GM18868 (cell line): ENCODE data around the gene L3MBTL1.

Source experiments
- ATAC-seq: cut with Tn5 transposase; IDR thresholded peaks from one replicate; pipeline ENCODE4 v1.9.1; 2021; ENCODE audit warnings: mild to moderate bottlenecking, moderate library complexity; ENCODE audit not compliant: unreplicated experiment

The L3MBTL1 gene

DNA sequence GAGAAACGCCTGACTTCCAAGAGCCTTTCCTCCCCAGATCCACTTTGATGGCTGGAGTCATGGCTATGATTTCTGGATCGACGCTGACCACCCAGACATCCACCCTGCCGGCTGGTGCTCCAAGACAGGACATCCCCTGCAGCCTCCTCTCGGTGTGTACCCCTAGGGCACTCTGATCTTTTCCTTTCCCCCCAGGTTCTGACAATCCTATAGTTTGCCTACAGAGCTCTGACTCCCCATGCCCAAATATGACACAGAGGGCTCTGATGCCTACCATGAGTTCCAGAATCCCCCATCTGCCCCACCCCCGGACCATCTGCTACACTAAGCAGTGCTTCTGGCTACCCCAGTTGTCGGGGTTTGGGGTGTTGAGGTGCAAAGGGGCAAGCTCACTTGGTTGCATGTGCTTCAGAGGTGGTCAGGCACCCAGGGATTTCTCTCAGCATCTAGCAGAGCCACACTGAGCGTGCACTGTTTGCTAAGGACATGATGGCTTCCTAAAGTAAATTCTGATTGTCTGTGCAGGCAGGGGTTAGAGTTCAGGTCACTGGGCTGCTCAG lies 27.4 kb downstream of the L3MBTL1 start:
- no peak for ATAC-seq

DNA sequence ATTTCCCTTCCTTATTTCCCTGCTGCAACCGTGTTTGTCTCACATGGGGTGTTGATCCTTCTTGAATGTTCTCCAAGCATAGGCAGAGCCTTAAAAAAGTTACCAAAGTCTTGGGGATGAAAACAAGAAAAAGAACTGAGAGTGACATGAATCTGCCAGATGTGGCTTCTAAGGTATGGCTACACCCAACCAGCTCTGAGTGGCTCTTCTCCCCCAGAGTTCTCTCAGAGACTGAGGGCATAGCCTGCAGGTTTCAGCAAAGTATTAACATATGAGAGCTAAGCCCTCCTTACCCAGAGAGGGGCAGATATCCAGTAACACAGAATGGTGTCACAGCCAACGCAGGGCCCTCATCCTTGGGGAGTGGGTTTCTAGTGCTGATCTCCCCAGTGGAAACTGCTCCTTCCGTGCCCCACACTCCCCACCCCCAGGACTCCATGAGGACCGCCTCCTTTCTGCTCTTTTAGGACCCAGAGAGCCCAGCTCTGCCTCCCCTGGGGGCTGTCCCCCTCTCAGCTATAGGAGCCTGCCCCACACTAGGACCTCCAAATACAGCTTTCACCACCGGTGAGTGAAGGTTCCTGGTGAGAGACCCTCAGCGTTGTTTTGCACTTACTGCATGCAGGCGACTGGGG lies 28.0 kb downstream of the L3MBTL1 start:
- no peak for ATAC-seq

DNA sequence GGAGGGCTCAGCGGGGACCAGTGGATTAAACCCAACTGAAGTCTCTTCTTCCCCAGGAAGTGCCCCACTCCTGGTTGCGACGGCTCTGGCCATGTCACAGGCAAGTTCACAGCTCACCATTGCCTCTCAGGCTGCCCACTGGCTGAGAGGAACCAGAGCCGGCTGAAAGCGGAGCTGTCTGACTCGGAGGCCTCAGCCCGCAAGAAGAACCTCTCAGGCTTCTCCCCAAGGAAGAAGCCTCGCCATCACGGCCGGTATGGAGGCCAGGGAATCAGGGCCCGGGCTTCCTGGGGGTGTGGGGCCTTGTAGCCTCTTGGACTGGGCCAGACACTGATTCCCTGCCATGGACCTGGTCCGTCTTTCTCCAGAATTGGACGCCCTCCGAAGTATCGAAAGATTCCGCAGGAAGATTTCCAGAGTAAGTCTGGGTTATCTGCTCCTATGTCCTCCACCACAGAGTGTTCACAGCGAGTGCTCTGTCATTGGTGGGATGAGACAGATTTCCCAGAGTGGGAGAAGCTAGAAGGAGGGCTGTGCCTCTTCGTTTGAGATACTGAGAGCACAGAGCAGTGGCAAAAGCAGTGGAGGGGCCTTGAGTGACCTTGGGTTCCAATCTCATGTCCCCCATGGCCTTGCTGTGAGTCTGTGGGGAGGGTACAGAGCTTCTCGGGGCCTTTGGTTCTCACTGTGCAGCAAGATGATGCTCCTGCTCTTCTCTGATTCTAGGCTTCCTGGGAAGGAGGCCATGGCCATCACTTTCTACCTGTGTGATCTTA lies 28.7 kb downstream of the L3MBTL1 start:
- ATAC-seq, result no peak

DNA sequence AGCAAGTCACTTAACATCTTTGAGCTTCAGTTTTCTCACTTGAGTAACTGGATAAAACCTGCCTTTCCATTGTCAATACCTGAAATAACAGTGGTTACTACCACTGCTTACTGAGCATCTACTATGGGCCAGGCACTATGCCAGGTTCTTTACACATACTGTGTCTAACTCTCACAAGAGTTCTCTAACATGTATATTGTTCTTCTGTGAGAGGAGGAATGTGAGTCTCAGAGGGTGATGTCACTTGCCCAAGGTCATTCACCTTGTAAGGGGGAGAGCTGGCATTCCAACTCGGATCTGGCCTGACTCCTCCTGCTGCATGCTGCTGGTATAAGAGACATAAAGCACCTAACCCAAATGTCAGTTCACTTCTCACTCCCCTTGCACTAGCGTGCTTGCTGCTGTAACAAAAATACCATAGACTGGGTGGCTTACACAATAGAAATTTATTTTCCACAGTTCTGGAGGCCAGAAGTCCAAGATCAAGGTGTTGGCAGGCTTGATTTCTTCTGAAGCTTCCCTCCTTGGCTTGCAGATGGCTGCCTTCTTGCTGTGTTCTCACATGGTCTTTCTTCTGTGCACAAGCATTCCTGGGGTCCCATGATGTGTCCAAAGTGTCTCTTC lies 29.4 kb downstream of the L3MBTL1 start:
- ATAC-seq, result no peak

DNA sequence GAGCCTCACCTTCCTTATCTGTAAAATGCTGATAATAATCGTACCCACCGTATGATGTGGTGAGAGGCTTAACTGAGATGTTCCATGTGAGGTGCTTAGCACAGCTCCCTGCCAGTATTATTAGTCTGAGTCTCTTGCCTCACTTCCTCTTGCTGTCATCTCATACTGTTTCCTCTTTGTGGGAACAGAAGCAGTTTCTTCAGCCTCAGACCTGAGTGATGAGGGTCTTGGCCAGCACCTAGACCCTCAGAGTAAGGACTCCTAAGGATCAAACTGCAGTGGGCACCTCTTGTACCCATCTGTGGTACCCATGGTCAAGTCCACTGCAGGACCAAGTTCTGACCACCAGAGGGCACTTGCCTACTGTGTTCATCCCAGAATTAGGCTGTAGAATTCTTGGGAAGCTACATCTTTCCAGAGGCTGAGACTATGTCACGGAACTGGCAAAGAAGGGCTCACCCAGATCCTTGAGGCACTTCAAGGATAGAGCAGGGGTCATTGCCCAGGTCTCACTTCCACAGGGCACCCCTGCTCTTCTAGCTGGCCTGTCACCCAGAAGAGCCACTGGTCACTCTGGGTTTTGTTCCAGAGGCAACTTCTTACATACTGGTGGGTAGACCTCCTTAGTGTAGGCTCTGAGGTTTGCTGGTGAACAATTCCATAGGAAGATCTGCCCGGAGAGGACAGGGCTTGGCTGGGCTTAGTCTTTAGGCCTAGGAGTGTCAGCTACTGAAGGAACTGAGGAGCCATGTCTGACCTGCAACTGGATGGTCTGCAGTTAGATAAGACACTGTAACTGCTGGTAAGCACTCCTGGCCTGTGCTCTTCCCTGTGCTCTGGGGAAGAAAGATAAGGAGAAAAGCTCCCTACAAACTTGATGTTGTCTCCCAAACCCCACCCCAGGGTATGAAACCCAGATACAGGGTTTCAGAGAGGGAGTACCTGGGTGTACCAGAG lies 30.7 kb downstream of the L3MBTL1 start:
- no peak for ATAC-seq

DNA sequence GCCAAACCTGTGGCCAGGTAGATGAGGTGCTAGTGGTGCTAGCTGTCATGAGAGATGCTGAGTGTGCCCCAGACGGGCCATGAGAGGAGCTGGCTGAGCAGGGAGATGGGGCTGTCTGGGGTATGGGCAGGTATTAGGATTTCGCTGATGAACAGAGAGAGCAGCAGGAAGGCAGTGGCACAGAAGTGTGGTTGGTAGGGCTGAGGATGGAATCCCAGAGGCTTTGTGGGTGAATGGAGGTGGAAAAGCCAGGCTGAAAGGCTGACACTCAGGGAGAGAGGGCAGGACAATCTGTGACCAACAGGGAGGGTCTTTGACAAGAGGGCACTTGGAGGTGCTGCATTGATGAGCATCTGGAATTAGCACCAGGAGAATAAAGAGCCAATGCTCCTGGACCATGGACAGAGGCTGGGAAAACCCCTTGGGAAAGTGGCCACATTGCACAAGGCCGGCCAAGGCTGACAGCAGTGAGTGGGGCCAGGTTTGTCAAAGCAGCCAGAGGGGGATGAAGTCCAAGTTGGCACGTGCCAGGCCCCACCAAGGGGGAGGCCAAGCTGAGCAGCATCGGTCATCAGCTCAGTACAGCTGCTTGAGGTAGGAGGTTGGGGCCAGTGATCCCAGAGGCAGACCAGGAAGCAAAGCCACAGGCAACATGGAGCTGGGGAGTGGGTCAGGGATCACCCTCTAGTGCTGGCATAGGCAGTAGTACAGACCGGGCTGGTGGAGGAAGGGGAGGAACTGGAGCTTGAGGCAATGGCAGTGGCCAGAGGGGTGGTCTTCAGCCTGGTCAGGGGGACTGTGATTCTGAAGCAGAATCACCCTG lies 31.6 kb downstream of the L3MBTL1 start:
- ATAC-seq, result no peak

DNA sequence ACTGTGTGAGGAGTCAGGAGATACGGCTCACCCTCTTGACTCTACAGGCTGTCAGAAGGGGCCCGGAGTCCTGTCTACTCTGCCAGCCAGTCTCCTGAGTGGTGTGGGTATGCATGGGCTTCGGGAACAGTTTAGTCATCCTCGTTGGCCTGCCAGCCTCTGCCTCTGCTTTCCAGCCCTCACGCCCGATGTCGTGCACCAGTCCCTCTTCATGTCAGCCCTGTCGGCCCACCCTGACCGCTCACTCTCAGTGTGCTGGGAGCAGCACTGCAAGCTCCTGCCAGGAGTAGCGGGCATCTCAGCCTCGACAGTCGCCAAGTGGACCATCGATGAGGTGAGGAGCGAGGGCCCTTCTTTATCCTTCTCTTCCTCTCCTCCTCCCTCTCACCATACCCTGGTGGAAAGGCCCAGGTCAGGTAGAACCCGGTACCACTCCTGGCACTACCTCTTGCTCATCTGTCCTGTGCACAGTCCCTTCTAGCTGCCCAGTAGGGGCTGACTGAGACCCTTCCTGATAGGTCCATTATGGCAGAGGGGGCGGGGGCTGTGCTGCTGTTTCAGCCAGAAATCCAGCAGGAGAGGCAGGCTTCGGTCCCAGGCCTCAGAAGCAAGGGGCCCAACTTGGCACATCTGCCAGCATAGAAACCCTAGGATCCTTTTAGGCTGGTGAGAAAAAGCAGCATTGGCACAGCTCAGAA lies 32.6 kb downstream of the L3MBTL1 start:
- ATAC-seq, result no peak

DNA sequence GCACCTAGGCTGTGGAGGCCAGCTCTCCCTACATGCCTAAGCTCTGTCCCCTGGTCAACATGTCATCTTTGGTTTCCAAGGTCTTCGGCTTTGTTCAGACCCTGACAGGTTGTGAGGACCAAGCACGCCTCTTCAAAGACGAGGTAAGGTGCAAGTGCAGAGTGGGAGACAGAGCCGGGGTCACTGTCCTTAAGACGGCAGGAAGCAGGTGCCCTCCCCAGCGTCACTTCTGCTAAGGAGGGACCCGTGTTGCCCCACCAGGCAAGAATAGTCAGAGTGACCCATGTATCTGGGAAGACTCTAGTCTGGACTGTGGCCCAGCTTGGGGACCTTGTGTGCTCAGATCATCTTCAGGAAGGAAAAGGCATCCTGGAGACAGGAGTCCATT lies 33.2 kb downstream of the L3MBTL1 start:
- ATAC-seq, result no peak

DNA sequence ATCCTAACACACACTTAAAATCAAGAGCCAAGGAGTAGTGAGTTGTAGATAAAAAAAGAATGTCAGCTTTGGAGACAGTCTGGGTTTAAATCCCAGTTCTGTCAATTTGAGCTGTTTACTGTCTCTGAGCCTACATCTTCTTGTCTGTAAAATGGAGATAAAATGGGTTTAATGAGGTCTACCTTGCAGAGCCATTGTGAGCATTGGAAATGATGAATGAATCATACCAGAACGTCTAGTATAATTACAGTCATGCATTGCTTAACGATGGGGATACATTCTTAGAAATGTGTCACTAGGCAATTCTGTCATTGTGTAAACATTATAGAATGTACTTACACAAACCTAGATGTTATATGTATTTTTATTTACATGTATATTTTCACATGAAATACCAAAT lies 33.7 kb downstream of the L3MBTL1 start:
- no peak for ATAC-seq

DNA sequence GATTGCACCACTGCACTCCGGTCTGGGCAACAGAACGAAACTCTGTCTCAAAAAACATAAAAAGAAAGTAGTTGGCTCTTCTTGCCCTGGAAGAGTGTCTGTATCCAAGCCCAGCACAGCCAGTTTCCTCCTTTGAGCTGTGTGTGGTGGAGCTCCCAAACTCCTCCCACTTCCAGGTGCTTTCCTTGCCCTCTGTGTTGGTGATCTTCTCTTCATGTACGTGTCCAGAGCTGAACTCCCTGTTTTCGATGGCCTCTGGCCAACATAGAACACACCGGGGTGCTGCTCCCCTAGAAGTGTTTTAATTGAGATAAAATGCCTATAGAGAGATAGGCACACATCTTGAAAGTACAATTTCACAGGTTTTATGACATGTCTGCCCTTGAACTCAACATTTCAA lies 34.7 kb downstream of the L3MBTL1 start:
- no peak for ATAC-seq

DNA sequence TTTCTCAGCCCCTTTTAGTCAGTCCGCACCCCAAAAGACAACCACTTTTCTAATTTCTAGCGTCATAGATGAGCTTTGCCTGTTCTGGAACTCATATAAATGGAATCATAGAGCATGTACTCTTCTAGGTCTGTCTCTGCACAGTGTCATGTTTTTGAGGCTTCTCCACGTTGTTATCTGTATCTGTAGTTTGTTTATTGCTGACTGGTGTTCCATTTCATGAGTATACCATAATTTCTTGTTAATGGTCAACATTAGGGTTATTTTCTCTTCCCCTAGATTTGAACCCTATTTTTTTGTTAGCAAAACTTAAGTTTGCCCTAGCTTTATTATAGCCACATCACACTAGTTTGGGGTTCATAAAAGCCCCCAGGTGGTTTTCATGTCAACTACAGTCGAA lies 35.2 kb downstream of the L3MBTL1 start:
- no peak for ATAC-seq

DNA sequence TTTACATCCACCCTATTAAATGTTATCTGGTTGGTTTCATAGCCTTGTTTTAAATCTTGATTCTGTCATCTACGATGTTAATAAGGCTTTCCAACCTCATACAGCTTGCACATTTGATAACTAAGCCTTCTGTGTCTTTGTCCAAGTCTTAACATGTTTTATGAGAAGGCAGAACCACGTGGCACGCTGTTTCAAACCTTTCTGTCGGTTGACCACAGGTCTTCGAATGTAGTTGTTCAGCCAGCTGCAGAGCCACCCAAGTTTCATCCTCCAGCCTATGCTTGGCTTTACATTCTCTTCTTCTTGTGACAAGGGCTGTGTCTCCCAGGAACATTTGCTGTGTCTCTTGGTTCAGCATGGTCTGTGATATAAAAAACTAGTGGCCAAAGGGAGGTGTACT lies 35.6 kb downstream of the L3MBTL1 start:
- ATAC-seq, result no peak

DNA sequence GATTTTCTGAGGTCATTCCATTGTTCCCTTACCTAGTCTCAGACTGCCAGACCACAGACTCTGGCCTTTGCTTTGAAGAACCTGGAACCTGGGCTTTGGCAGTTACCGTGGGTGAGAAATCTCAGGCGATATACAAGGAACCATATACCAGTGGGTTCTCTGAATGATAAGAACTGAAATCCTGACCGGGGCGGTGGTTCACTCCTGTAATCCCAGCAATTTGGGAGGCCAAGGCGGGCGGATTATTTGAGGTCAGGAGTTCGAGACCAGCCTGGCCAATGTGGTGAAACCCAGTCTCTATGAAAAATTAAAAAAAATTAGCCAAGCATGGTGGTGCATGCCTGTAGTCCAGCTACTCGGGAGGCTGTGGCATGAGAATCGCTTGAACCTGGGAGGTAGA lies 37.0 kb downstream of the L3MBTL1 start:
- ATAC-seq, result no peak

DNA sequence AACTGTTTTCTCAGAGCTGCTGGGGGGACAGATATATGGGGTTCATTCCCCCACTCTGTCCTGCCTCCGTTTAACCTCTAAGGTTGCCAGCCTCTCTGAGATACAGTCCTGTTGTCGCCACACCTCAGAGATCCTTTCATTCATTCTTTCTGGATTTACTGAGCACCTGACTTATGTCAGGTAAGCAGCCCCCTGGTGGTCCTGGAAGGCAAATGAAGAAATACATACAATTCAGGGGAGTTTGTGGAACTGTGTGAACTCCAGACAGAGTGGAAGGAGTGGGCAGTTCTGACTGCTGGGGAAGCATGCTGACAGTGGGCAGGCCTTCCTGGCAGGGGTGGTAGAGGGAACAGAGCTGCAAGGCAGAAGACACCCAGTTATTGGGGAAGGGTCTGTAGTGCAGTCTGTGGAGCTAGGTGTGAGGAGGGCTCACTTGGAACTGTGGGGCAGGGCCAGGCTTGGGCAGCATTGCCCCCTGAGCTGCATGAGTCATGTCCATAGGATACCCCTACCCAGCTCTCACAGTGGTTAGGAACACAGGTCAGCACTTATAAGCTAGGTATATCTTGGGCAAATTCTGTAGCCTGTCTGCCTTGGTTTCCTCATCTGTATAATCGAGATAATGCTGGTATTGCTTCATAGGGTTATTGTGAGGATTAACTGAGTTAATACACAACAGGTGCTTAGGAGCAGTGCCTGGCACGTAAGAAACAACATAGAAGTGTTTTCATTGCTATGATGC lies 38.5 kb downstream of the L3MBTL1 start:
- ATAC-seq, result no peak

DNA sequence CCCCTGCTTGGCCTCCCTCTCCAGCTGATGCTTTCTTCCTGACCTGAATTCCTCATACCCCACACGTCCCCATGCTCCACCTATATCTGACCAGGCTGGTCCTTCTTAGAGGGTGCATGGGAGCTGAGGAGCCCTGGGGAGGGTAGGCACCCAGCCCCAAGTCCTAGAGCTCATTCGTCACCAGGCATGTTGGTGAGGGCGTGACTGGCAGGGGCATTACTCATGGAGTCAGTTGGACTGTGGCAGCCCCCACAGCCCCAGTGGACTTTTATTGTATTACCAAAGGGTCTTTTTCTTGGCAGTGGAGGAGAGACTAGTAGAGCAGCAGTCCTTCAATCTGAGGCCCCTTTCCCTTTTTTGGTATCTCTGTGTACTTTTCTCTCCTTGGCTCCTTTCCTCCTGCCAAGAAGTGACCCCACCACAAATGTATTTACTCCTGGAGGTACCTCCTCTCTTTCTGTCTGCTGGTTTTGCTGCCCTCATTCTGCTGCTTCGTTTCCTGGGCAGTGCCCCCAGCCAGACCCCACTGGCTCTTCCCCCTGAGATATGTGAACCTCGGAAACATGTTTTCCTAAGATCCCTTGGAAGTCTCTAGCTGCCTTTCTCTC lies 40.9 kb downstream of the L3MBTL1 start:
- no peak for ATAC-seq

DNA sequence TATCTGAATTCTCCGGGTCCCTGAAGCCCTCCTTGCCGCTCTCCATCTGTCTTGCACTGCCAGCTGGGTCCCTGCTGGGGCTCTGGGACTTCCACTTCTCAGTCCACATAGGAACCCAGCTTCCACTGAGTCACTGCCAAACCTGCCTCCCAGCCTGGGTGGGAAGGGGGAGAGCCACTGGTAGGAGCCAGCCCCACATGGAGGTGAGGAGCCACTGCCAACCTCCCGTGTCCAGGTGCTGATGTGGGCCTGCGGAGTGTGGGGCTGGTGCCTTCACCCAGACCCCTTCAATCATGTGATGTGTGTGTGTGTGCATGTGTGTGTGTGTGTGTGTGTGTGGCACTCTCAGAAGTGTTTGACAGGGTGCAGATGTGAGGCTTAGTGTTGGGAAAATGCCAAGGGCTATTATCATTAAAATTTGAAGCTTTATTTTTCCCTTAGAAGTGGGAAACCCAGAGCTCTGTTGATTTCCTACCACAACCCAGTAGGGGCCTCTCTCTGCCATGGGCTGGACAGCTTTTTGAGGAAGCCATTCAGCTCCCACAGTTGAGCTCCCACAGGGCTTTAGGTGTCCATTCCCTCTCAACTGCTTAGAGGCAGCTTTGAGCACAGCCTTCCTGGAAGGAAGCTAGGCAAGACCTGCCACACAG lies 42.0 kb downstream of the L3MBTL1 start:
- no peak for ATAC-seq

DNA sequence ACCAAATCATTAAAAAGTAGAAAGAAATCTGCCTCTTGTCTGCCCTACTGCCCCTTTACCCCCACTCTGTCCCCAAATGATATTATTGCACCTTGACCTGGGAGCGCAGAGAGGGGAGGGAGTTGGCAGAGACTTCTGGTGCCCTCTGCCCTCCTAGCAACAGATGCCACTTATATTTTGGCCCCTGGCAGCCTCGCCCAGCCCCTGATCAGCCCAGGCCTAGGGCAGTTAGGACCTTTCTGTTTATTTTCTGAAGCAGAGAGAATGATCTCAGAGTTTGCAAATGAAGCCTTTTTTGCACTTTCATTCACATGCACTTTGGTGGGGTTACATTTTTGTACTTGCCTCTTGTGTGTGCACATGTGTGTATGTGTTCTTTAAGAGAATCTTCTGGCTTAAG lies 43.0 kb downstream of the L3MBTL1 start:
- no peak for ATAC-seq

DNA sequence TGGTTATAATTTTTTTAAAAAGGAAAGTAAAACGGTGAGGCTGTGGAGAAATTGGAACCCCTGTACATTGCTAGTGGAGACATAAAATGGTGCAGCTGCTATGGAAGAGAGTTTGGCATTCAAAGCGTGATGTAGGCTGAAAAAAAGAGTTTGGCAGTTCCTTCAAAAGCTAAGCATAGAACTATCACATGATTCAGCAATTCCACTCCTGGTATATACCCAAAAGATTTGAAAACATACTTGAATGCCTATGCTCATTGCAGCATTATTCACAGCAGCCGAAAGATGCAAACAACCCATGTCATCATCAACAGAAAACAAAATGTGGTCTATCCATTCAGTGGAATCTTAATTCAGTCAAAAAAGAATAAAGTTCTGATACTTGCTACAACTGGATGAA lies 46.9 kb downstream of the L3MBTL1 start:
- ATAC-seq, result no peak
